Measurements from ENCODE around the gene ZDHHC4. TPM values are rescaled to one million over a fixed set of nuclear protein-coding genes. Genes with fewer than 3 reads are reported as not detected.

ZDHHC4 gene
- total and polyA plus RNA-seq, 8 donors, result 28.4 to 43.4 (median 36.0) TPM

DNA sequence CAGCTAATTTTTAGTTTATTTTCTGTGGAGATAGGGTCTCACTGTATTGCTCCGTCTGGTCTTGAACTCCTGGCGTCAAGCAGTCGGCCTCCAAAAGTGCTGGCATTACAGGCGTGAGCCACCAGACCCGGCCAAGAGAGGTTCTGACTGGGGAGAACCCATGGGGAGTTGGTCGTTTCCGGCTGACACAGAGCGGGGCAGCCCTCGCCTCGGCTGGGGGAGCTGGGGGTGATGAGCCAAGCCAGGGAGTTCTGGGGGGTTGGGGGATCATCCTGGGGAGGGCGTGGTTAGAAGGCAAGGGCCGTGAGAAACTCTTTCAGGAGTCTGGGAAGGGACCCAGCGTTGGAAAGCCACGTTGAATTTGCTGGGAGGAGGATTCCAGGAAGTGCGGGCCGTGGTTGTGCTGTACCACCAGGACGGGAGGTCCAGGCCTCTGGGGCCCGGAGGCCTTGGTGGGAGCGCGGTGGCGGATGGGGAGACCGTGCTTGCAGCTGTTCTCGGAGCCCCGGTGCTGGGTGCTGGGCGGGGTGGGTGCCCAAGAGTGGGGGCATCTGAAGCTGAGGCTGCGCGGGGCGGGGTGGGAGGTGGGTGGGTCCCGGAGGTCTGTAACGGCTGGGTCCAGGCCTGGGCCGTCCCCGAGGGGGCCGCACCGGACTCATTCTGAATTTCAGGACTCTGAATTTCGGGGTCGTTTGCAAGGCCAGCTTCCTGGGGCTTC lies 29.8 kb downstream of the ZDHHC4 start:
- no peaks in the 10 kb centered on the region for H3K9me3 ChIP-seq
- WGBS, 2 donors, result 92 to 94% methylated on average over 35 to 36 of the region's 36 CpGs
- no peaks in the 10 kb centered on the region for H3K27me3 ChIP-seq
- no peaks in the 10 kb centered on the region for H3K4me1 ChIP-seq
- TF ChIP-seq, protein P1, sequence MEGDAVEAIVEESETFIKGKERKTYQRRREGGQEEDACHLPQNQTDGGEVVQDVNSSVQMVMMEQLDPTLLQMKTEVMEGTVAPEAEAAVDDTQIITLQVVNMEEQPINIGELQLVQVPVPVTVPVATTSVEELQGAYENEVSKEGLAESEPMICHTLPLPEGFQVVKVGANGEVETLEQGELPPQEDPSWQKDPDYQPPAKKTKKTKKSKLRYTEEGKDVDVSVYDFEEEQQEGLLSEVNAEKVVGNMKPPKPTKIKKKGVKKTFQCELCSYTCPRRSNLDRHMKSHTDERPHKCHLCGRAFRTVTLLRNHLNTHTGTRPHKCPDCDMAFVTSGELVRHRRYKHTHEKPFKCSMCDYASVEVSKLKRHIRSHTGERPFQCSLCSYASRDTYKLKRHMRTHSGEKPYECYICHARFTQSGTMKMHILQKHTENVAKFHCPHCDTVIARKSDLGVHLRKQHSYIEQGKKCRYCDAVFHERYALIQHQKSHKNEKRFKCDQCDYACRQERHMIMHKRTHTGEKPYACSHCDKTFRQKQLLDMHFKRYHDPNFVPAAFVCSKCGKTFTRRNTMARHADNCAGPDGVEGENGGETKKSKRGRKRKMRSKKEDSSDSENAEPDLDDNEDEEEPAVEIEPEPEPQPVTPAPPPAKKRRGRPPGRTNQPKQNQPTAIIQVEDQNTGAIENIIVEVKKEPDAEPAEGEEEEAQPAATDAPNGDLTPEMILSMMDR (IDR thresholded peaks at IDR 0.05), result no peak
- DNase-seq (peak in 1 of 6 donors; percentile 62), ATAC-seq (no peak), FAIRE-seq (no peak)
- intact Hi-C loops (cut with DNase I), result no loop called here
- no peak overlapping the region for H3K4me3 ChIP-seq
- H3K27ac ChIP-seq, result no peak overlapping the region
- H3K36me3 ChIP-seq, result no peaks in the 10 kb centered on the region

DNA sequence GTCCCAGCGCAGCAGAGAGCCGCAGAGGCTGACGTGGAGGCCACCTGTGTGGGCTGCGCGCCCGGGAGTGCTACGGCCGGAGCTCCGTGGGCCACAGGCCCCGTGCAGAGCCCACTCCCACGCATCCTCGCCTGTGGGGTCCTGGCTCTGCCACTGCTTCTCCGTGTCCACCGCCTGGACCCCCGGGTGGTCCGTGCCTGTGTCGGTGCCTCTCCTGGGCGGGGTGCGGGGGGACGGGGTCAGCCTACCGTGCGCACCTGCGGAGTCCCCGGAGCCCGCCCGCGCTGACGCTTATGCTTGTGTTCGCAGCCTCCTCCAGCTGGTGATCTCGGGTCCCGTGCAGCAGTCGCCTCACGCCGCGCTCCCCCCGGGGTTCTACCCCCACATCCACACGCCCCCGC lies 30.4 kb downstream of the ZDHHC4 start:
- 93 to 94% methylated on average over 38 of the region's 38 CpGs for WGBS, 2 donors
- Histone ChIP-seq H3K4me3 (no peak overlapping the region), H3K9me3 (no peaks in the 10 kb centered on the region), H3K27me3 (no peaks in the 10 kb centered on the region), H3K4me1 (no peaks in the 10 kb centered on the region), H3K36me3 (no peaks in the 10 kb centered on the region), H3K27ac (no peak overlapping the region)
- TF ChIP-seq, protein P1 (IDR thresholded peaks at IDR 0.05), result no peak
- ATAC-seq (peak in 1 of 4 donors; percentile 14), DNase-seq (peak in 1 of 6 donors; percentile 76), FAIRE-seq (no peak)
- intact Hi-C loops (cut with DNase I), result no loop called here

DNA sequence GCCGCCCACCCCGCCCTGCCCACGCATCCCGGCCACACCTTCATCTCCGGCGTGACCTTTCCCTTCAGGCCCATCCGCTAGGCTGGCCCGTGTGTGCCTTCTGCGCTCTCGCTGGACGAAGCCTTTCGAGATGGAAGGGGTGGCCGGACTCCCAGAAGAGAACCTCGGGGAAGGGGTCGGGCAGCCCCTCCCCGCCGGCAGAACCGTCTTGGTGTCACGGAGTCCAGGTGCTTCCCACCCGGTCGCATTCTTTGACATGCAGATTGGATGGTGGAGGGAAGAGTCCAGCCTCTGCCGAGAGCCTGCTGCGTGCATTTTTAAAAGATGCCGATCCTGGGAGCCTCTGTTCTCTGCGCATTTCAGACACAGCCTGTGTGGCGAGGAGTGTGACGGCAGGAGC lies 30.8 kb downstream of the ZDHHC4 start:
- no peak overlapping the region for H3K4me3 ChIP-seq
- no peak for FAIRE-seq
- intact Hi-C loops (cut with DNase I), result no loop called here
- no peak for DNase-seq
- H3K27me3 ChIP-seq, result no peaks in the 10 kb centered on the region
- TF ChIP-seq, protein P1 (IDR thresholded peaks at IDR 0.05), result no peak
- no peaks in the 10 kb centered on the region for H3K4me1 ChIP-seq
- ATAC-seq, result no peak
- no peaks in the 10 kb centered on the region for H3K9me3 ChIP-seq
- H3K27ac ChIP-seq, result no peak overlapping the region
- H3K36me3 ChIP-seq, result no peaks in the 10 kb centered on the region
- 91 to 93% methylated on average over 27 of the region's 27 CpGs for WGBS, 2 donors

DNA sequence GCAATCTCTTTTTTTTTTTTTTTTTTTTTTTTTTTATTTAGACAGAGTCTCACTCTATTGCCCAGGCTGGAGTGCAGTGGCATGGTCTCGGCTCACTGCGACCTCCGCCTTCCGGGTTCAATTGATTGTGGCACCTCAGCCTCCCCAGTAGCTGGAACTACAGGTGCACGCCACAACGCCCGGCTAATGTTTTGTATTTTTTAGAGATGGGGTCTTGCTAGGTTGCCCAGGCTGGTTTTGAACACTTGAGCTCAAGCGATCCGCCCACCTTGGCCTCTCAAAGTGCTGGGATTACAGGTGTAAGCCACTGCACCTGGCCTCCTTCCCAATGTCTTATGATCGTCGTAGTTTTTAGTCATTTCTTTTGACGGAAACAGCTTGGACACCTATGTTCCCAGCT lies 31.5 kb downstream of the ZDHHC4 start:
- FAIRE-seq, result no peak
- H3K36me3 ChIP-seq, result no peaks in the 10 kb centered on the region
- H3K9me3 ChIP-seq, result no peaks in the 10 kb centered on the region
- ATAC-seq, result no peak
- H3K4me3 ChIP-seq, result no peak overlapping the region
- H3K4me1 ChIP-seq, result no peaks in the 10 kb centered on the region
- 93 to 94% methylated on average over 12 of the region's 12 CpGs for WGBS, 2 donors
- TF ChIP-seq, protein P1 (IDR thresholded peaks at IDR 0.05), result no peak
- no peak overlapping the region for H3K27ac ChIP-seq
- no peak for DNase-seq
- intact Hi-C loops (cut with DNase I), result no loop called here
- H3K27me3 ChIP-seq, result no peaks in the 10 kb centered on the region

DNA sequence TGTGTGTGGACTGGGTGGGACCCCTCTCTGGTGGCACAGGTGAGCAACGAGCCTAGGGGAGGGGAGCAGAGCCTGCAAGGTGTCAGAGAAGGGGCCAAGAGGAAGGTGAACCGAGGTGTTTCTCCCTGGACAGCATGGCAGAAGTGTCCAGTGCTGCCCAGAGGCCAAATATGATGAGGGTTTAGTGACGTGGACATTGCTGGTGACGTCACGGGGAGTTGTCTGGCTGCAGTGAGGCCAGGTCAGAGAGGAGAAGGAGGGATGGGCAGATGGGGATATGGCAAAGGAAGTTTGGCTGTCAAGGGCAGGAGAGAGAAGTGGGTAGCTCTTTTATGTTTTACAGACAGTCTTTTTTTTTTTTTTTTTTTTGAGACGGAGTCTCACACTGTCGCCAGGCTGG lies 35.6 kb downstream of the ZDHHC4 start:
- no peak for ATAC-seq

More for the DNA sequence above, 35.6 kb downstream of the ZDHHC4 start:
- no peaks in the 10 kb centered on the region for H3K36me3 ChIP-seq
- H3K27me3 ChIP-seq, result no peaks in the 10 kb centered on the region
- FAIRE-seq (no peak), DNase-seq (no peak)
- no peaks in the 10 kb centered on the region for H3K9me3 ChIP-seq
- intact Hi-C loops (cut with DNase I), result no loop called here
- no peak overlapping the region for H3K27ac ChIP-seq
- no peaks in the 10 kb centered on the region for H3K4me1 ChIP-seq
- no peak overlapping the region for H3K4me3 ChIP-seq
- TF ChIP-seq, protein P1 (IDR thresholded peaks at IDR 0.05), result no peak
- 50 to 67% methylated on average over 6 to 7 of the region's 7 CpGs for WGBS, 2 donors
